Loucy (cell line): ENCODE data around the gene SNORC.

ENCODE experiments used
- H2AFZ ChIP-seq: fragments of 200-600 bp; sonication (generic); 2 replicates; pipeline ENCODE4 v1.6.0; 2016; ENCODE audit warnings: antibody characterized with exemption, mild to moderate bottlenecking, low read length, moderate library complexity
- H3F3A ChIP-seq: fragments of 200-600 bp; 2 replicates; pipeline ENCODE4 v1.6.0; 2016; ENCODE audit warnings: antibody characterized with exemption, low read depth, mild to moderate bottlenecking
- H3K27me3 ChIP-seq: fragments of 200-600 bp; sonication (generic); 2 replicates; pipeline ENCODE4 v1.6.1; 2014; ENCODE audit warnings: low read length, mild to moderate bottlenecking; ENCODE audit not compliant: insufficient read depth, poor library complexity, severe bottlenecking
- H3K36me3 ChIP-seq: fragments of 200-600 bp; sonication (generic); 2 replicates; pipeline ENCODE4 v1.6.1; 2016; ENCODE audit warnings: low read length; ENCODE audit not compliant: insufficient read depth
- H3K4me1 ChIP-seq: fragments of 200-600 bp; sonication (generic); 2 replicates; pipeline ENCODE4 v1.5.1; 2014; ENCODE audit warnings: low read length, mild to moderate bottlenecking; ENCODE audit not compliant: insufficient read depth, poor library complexity, severe bottlenecking
- H3K4me2 ChIP-seq: fragments of 200-600 bp; sonication (generic); 2 replicates; pipeline ENCODE4 v1.6.0; 2014; ENCODE audit warnings: antibody characterized with exemption, low read length, low read depth, mild to moderate bottlenecking; ENCODE audit not compliant: poor library complexity, severe bottlenecking
- H3K4me3 ChIP-seq: fragments of 200-600 bp; sonication (generic); 2 replicates; pipeline ENCODE4 v1.5.1; 2014; ENCODE audit warnings: low read length, mild to moderate bottlenecking, mixed read lengths; ENCODE audit not compliant: poor library complexity, severe bottlenecking
- H3K79me2 ChIP-seq: fragments of 200-600 bp; sonication (generic); 2 replicates; pipeline ENCODE4 v1.6.1; 2014; ENCODE audit warnings: low read length; ENCODE audit not compliant: insufficient read depth
- H3K9ac ChIP-seq: fragments of 200-600 bp; sonication (generic); 2 replicates; pipeline ENCODE4 v1.6.0; 2014; ENCODE audit warnings: mild to moderate bottlenecking, low read depth, low read length, moderate library complexity; ENCODE audit not compliant: poor library complexity, severe bottlenecking
- H3K9me2 ChIP-seq: fragments of 200-600 bp; sonication (generic); replicated peaks from 2 replicates; pipeline ENCODE4 v1.6.1; 2016; ENCODE audit warnings: low read depth, low read length, mixed read lengths
- H3K9me3 ChIP-seq: fragments of 200-600 bp; sonication (generic); 2 replicates; pipeline ENCODE4 v1.6.1; 2014; ENCODE audit warnings: mild to moderate bottlenecking, antibody characterized with exemption, low read length, low read depth; ENCODE audit not compliant: insufficient read depth
- H4K20me1 ChIP-seq: fragments of 200-600 bp; sonication (generic); 2 replicates; pipeline ENCODE4 v1.6.0; 2014; ENCODE audit warnings: antibody characterized with exemption, low read length, mild to moderate bottlenecking; ENCODE audit not compliant: insufficient read depth, poor library complexity, severe bottlenecking
- CTCF ChIP-seq: fragments of 200-600 bp; sonication (generic); conservative IDR thresholded peaks from 2 replicates; pipeline ENCODE4 v1.5.1; 2014; ENCODE audit warnings: mild to moderate bottlenecking, antibody characterized with exemption, low read length
- EZH2phosphoT487 ChIP-seq: fragments of 200-600 bp; IDR thresholded peaks from 2 replicates; pipeline ENCODE4 v1.6.1; 2018; ENCODE audit warnings: antibody characterized with exemption, mild to moderate bottlenecking, moderate library complexity, borderline replicate concordance

The SNORC gene

GRCh38 chr2:232908695-232909094, 38.6 kb downstream of the SNORC start:
- Histone ChIP-seq H3K27me3 (no peaks in the 10 kb centered on the region), H2AFZ (no peak overlapping the region), H3K4me1 (no peaks in the 10 kb centered on the region), H4K20me1 (no peaks in the 10 kb centered on the region), H3F3A (no peaks in the 10 kb centered on the region), H3K4me3 (no peak overlapping the region), H3K9me2 (no peaks in the 10 kb centered on the region), H3K9me3 (peaks cover 16% of the 10 kb centered on the region; the same call in 1 of the 2 replicates), H3K36me3 (no peaks in the 10 kb centered on the region), H3K9ac (no peak overlapping the region), H3K79me2 (no peaks in the 10 kb centered on the region), H3K4me2 (no peak overlapping the region)
- no peak for TF ChIP-seq CTCF
- TF ChIP-seq EZH2phosphoT487 = no peak

- no peaks in the 10 kb centered on the region for H3K4me1 ChIP-seq
- TF ChIP-seq CTCF (no peak), EZH2phosphoT487 (no peak)
- no peaks in the 10 kb centered on the region for H3K9me2 ChIP-seq
- no peaks in the 10 kb centered on the region for H4K20me1 ChIP-seq
- no peaks in the 10 kb centered on the region for H3K27me3 ChIP-seq
- H3K9ac ChIP-seq = no peak overlapping the region
- no peaks in the 10 kb centered on the region for H3K36me3 ChIP-seq
- no peak overlapping the region for H2AFZ ChIP-seq
- no peaks in the 10 kb centered on the region for H3K79me2 ChIP-seq
- peaks cover 16% of the 10 kb centered on the region; the same call in 1 of the 2 replicates for H3K9me3 ChIP-seq
- H3K4me3 ChIP-seq = no peak overlapping the region
- H3F3A ChIP-seq = no peaks in the 10 kb centered on the region
- no peak overlapping the region for H3K4me2 ChIP-seq
Measured at GRCh38 chr2:232910376-232910775, 40.3 kb downstream of the SNORC start.

- no peaks in the 10 kb centered on the region for H3K79me2 ChIP-seq
- no peak overlapping the region for H2AFZ ChIP-seq
- no peaks in the 10 kb centered on the region for H3K4me1 ChIP-seq
- H3K9ac ChIP-seq = no peak overlapping the region
- no peaks in the 10 kb centered on the region for H3K9me2 ChIP-seq
- H3K27me3 ChIP-seq = no peaks in the 10 kb centered on the region
- H3K36me3 ChIP-seq = no peaks in the 10 kb centered on the region
- no peaks in the 10 kb centered on the region for H3F3A ChIP-seq
- H3K9me3 ChIP-seq = peaks cover 16% of the 10 kb centered on the region; the same call in 1 of the 2 replicates
- no peaks in the 10 kb centered on the region for H4K20me1 ChIP-seq
- no peak overlapping the region for H3K4me3 ChIP-seq
- TF ChIP-seq CTCF = no peak
- no peak for TF ChIP-seq EZH2phosphoT487
- no peak overlapping the region for H3K4me2 ChIP-seq
Measured at GRCh38 chr2:232911712-232912277, 41.7 kb downstream of the SNORC start.
